H9 (cell line): ENCODE data around the gene RETN. TPM values are rescaled to one million over a fixed set of nuclear protein-coding genes. Genes with fewer than 3 reads are reported as not detected.

ENCODE experiments used
- DNase-seq: peaks from one replicate; pipeline ENCODE4 v3.0.0-alpha.2; 2017
- H2AFZ ChIP-seq: one replicate; pipeline ENCODE4 v1.6.1; 2013; ENCODE audit warnings: mild to moderate bottlenecking, low read length, control low read depth, moderate library complexity
- H2AK5ac ChIP-seq: 2 replicates; pipeline ENCODE4 v1.6.1; 2013; ENCODE audit warnings: low read length, control low read depth, mixed read lengths; ENCODE audit not compliant: insufficient read length
- H2BK120ac ChIP-seq: one replicate; pipeline ENCODE4 v1.6.1; 2013; ENCODE audit warnings: low read depth, mild to moderate bottlenecking, low read length, control low read depth, inconsistent platforms; ENCODE audit not compliant: poor library complexity, severe bottlenecking
- H2BK12ac ChIP-seq: 2 replicates; pipeline ENCODE4 v1.6.1; 2013; ENCODE audit warnings: low read length, control low read depth, mixed read lengths, low read depth; ENCODE audit not compliant: insufficient read length
- H2BK15ac ChIP-seq: 2 replicates; pipeline ENCODE4 v1.6.1; 2013; ENCODE audit warnings: low read depth, low read length, control low read depth
- H2BK20ac ChIP-seq: one replicate; pipeline ENCODE4 v1.6.1; 2013; ENCODE audit warnings: low read depth, mild to moderate bottlenecking, low read length, control low read depth, inconsistent platforms; ENCODE audit not compliant: poor library complexity, severe bottlenecking
- H2BK5ac ChIP-seq: 2 replicates; pipeline ENCODE4 v1.6.1; 2013; ENCODE audit warnings: low read length, control low read depth, mixed read lengths; ENCODE audit not compliant: insufficient read length
- H3K14ac ChIP-seq: 2 replicates; pipeline ENCODE4 v1.6.1; 2013; ENCODE audit warnings: low read length, control low read depth; ENCODE audit not compliant: insufficient read depth
- H3K18ac ChIP-seq: 2 replicates; pipeline ENCODE4 v1.6.1; 2013; ENCODE audit warnings: low read depth, mild to moderate bottlenecking, mixed read lengths, low read length, control low read depth; ENCODE audit not compliant: insufficient read length
- H3K23ac ChIP-seq: 2 replicates; pipeline ENCODE4 v1.6.1; 2013; ENCODE audit warnings: low read length, control low read depth, mixed read lengths, low read depth; ENCODE audit not compliant: insufficient read length
- H3K23me2 ChIP-seq: 2 replicates; pipeline ENCODE4 v1.6.1; 2013; ENCODE audit warnings: low read depth, mild to moderate bottlenecking, mixed read lengths, low read length, control low read depth; ENCODE audit not compliant: insufficient read length, poor library complexity, severe bottlenecking
- H3K27ac ChIP-seq: 2 replicates; pipeline ENCODE4 v1.5.1; 2013; ENCODE audit warnings: low read length, control low read depth, mixed read lengths, low read depth; ENCODE audit not compliant: insufficient read length
- H3K27me3 ChIP-seq: 2 replicates; pipeline ENCODE4 v1.6.1; 2013; ENCODE audit warnings: low read length, control low read depth, inconsistent platforms; ENCODE audit not compliant: insufficient read depth
- H3K4ac ChIP-seq: 2 replicates; pipeline ENCODE4 v1.6.1; 2013; ENCODE audit warnings: low read depth, mild to moderate bottlenecking, control low read depth, inconsistent platforms, low read length, moderate library complexity
- H3K4me1 ChIP-seq: 2 replicates; pipeline ENCODE4 v1.6.1; 2013; ENCODE audit warnings: low read length, control low read depth, inconsistent platforms; ENCODE audit not compliant: insufficient read depth
- H3K4me2 ChIP-seq: 2 replicates; pipeline ENCODE4 v1.6.1; 2013; ENCODE audit warnings: low read length, control low read depth, mixed read lengths; ENCODE audit not compliant: insufficient read length, insufficient read depth
- H3K56ac ChIP-seq: 2 replicates; pipeline ENCODE4 v1.6.1; 2013; ENCODE audit warnings: low read depth, mild to moderate bottlenecking, mixed read lengths, low read length, control low read depth; ENCODE audit not compliant: insufficient read length
- H3K79me1 ChIP-seq: 2 replicates; pipeline ENCODE4 v1.6.1; 2013; ENCODE audit warnings: low read depth, mild to moderate bottlenecking, moderate library complexity, low read length, control low read depth, inconsistent platforms; ENCODE audit not compliant: insufficient read depth, poor library complexity, severe bottlenecking
- H3K79me2 ChIP-seq: 2 replicates; pipeline ENCODE4 v1.6.1; 2013; ENCODE audit warnings: low read length, control low read depth, inconsistent platforms; ENCODE audit not compliant: insufficient read depth
- H3K9ac ChIP-seq: 2 replicates; pipeline ENCODE4 v1.6.1; 2013; ENCODE audit warnings: low read length, control low read depth, mixed read lengths; ENCODE audit not compliant: insufficient read length; ENCODE audit errors: extremely low read depth
- H3K9me3 ChIP-seq: one replicate; pipeline ENCODE4 v1.6.1; 2013; ENCODE audit warnings: low read depth, low read length, inconsistent platforms; ENCODE audit not compliant: control insufficient read depth
- H3T11ph ChIP-seq: one replicate; pipeline ENCODE4 v1.6.1; 2013; ENCODE audit warnings: mild to moderate bottlenecking, low read length, control low read depth, inconsistent platforms
- H4K20me1 ChIP-seq: one replicate; pipeline ENCODE4 v1.6.1; 2013; ENCODE audit not compliant: control insufficient read depth, insufficient read length, insufficient read depth
- H4K5ac ChIP-seq: 2 replicates; pipeline ENCODE4 v1.6.1; 2013; ENCODE audit warnings: low read depth, mild to moderate bottlenecking, mixed read lengths, low read length, control low read depth; ENCODE audit not compliant: insufficient read length
- H4K8ac ChIP-seq: replicated peaks from 2 replicates; pipeline ENCODE4 v1.6.1; 2013; ENCODE audit warnings: low read length, control low read depth, mixed read lengths, low read depth; ENCODE audit not compliant: insufficient read length
- H4K91ac ChIP-seq: 2 replicates; pipeline ENCODE4 v1.6.1; 2013; ENCODE audit warnings: low read depth, mild to moderate bottlenecking, moderate library complexity, mixed read lengths, low read length, control low read depth; ENCODE audit not compliant: insufficient read length
- H3K27ac Mint-ChIP-seq, 3 experiments: 2 replicates in 2 of 3; 3 replicates in 1 of 3; pipeline ENCODE4 v1.8.0; 2020 to 2021; ENCODE audit warnings: mixed read lengths in 3 of 3, mild to moderate bottlenecking in 1 of 3, moderate library complexity in 1 of 3
- H3K27me3 Mint-ChIP-seq: 2 replicates; pipeline ENCODE4 v1.8.0; 2021; ENCODE audit warnings: low read depth, mild to moderate bottlenecking, moderate library complexity, mixed read lengths
- H3K36me3 Mint-ChIP-seq, 3 experiments: 2 replicates in 2 of 3; 3 replicates in 1 of 3; pipeline ENCODE4 v1.8.0; 2020 to 2021; ENCODE audit warnings: low read depth in 3 of 3, mixed read lengths in 3 of 3; ENCODE audit not compliant: insufficient read depth in 1 of 3
- H3K4me1 Mint-ChIP-seq, 2 experiments: 2 replicates each; pipeline ENCODE4 v1.8.0; 2020; ENCODE audit warnings: mixed read lengths in 2 of 2
- H3K4me3 Mint-ChIP-seq, 2 experiments: 2 replicates in 1 of 2; 3 replicates in 1 of 2; pipeline ENCODE4 v1.8.0; 2020 to 2021; ENCODE audit warnings: mild to moderate bottlenecking in 2 of 2, mixed read lengths in 2 of 2, moderate library complexity in 1 of 2
- H3K9me3 Mint-ChIP-seq, 2 experiments: 2 replicates in 1 of 2; 3 replicates in 1 of 2; pipeline ENCODE4 v1.8.0; 2020; ENCODE audit warnings: mild to moderate bottlenecking in 2 of 2, mixed read lengths in 2 of 2, moderate library complexity in 1 of 2
- CTCF ChIP-seq: fragments of 200-600 bp; sonication (generic); conservative IDR thresholded peaks from 3 replicates; pipeline ENCODE4 v1.8.0; 2021; ENCODE audit warnings: antibody characterized with exemption, mild to moderate bottlenecking
- WGBS: extraction: QIAGEN DNeasy Blood & Tissue Kit; methylation state at CpG from one replicate; pipeline ENCODE4 v1.1.7; 2013; ENCODE audit warnings: missing lambda C conversion rate, low lambda C conversion rate, mixed read lengths; ENCODE audit not compliant: insufficient read length; ENCODE audit errors: extremely low coverage; 5-methylcytosine and 5-hydroxymethylcytosine counted together
- total RNA-seq: library from RNA; stranded (reverse); gene quantifications from 2 replicates; pipeline ENCODE4 v1.2.1, GENCODE V29; 2021

The RETN gene
- total RNA-seq, 1 experiment from 2014 or later, result not detected

GRCh38 chr19:7699003-7699402 is 30.2 kb downstream of the RETN start:
- Histone ChIP-seq H3K4me1 (no peaks in the 10 kb centered on the region; the same call in 1 of the 2 replicates), H3K23me2 (no peaks in the 10 kb centered on the region), H4K91ac (no peak overlapping the region), H2BK15ac (no peak overlapping the region), H4K20me1 (no peaks in the 10 kb centered on the region), H3K27me3 (no peaks in the 10 kb centered on the region), H3K9me3 (no peaks in the 10 kb centered on the region), H3K79me1 (no peaks in the 10 kb centered on the region), H2AK5ac (no peak overlapping the region), H3K9ac (no peak overlapping the region), H3T11ph (no peak overlapping the region), H2AFZ (no peak overlapping the region), H2BK12ac (no peak overlapping the region), H3K4me2 (no peak overlapping the region), H4K8ac (no peak overlapping the region), H2BK5ac (no peak overlapping the region), H2BK120ac (no peak overlapping the region), H3K4ac (no peak overlapping the region), H3K56ac (no peak overlapping the region), H3K14ac (peak overlapping the region; percentile 63; the same call in 1 of the 2 replicates), H3K27ac (no peak overlapping the region), H3K79me2 (no peaks in the 10 kb centered on the region), H2BK20ac (no peak overlapping the region), H3K18ac (no peak overlapping the region), H3K23ac (no peak overlapping the region), H4K5ac (no peak overlapping the region)
- no peak for DNase-seq
- Mint-ChIP-seq H3K9me3 (no peaks in the 10 kb centered on the region), H3K4me3 (no peak overlapping the region), H3K27me3 (peaks cover 66% of the 10 kb centered on the region), H3K36me3 (no peaks in the 10 kb centered on the region; a peak in 1 of 7 replicates), H3K27ac (no peak overlapping the region; a peak in 1 of 7 replicates), H3K4me1 (peaks cover 8 to 28% of the 10 kb centered on the region in 2 experiments)
- no peak for TF ChIP-seq CTCF
- no CpG with 5 or more reads among the region's 2 CpGs for WGBS
